GM12878 (cell line): ENCODE results near the gene ELANE. TPM values are rescaled to one million over a fixed set of nuclear protein-coding genes. Genes with fewer than 3 reads are reported as not detected.

Experiments used
- ATAC-seq: fragments of 200-7000 bp; cut with Tn5 transposase; 3 replicates; pipeline ENCODE4 v1.9.1; 2020; ENCODE audit warnings: mild to moderate bottlenecking, moderate library complexity
- BruUV-seq: library from RNA; stranded (reverse); fragments of 400-500 nt; replicated peaks from 2 replicates; lab custom pipeline; 2021; lab: Mats Ljungman, UMichigan
- CTCF ChIA-PET: fragments of 300-600 bp; sonication (Branson Sonifier 250); formaldehyde crosslinking; extraction: SDS; loops from one replicate; lab custom pipeline; 2021; ENCODE audit warnings: inconsistent platforms; lab: Yijun Ruan, JAX
- POLR2A ChIA-PET: fragments of 350-600 bp; formaldehyde crosslinking; extraction: SDS; loops from one replicate; lab custom pipeline; 2021; ENCODE audit warnings: inconsistent platforms; lab: Charles Lee
- RAD21 ChIA-PET: fragments of 300-600 bp; sonication (Branson Sonifier 250); formaldehyde crosslinking; loops from one replicate; lab custom pipeline; 2023; ENCODE audit warnings: antibody characterized with exemption; ENCODE audit not compliant: unreplicated experiment; lab: Charles Lee
- SMC1A ChIA-PET: fragments of 300-600 bp; sonication (Branson Sonifier 250); formaldehyde crosslinking; loops from one replicate; lab custom pipeline; 2023; ENCODE audit not compliant: unreplicated experiment, uncharacterized antibody; lab: Charles Lee
- DNase-seq: peaks from one replicate; pipeline ENCODE4 v3.0.0-alpha.2; 2011; ENCODE audit warnings: low read depth, low spot score
- FAIRE-seq: peaks from 3 replicates; lab custom pipeline; 2011; peaks lifted over from hg19 to GRCh38; lab: Jason Lieb, UNC
- H2AFZ ChIP-seq: 2 replicates; pipeline ENCODE4 v1.6.0; 2011; ENCODE audit warnings: low read depth, low read length, control low read depth; ENCODE audit not compliant: control insufficient read depth
- H3K27ac ChIP-seq: 2 replicates; pipeline ENCODE4 v1.5.1; 2011; ENCODE audit warnings: control low read depth; ENCODE audit not compliant: control insufficient read depth, insufficient read depth
- H3K27me3 ChIP-seq, 2 experiments: replicated peaks in 1 of 2; 2 replicates each; pipeline versions ENCODE4 v1.6.0 to v1.6.1; 2011; ENCODE audit warnings: low read length in 1 of 2; ENCODE audit not compliant: control insufficient read depth in 2 of 2, insufficient read depth in 2 of 2
- H3K36me3 ChIP-seq, 2 experiments: 2 replicates each; pipeline ENCODE4 v1.5.1; 2011; ENCODE audit warnings: low read length in 1 of 2; ENCODE audit not compliant: control insufficient read depth in 2 of 2, insufficient read depth in 2 of 2
- H3K4me1 ChIP-seq: 2 replicates; pipeline ENCODE4 v1.6.1; 2011; ENCODE audit warnings: mild to moderate bottlenecking, low read length, moderate library complexity, mixed read lengths; ENCODE audit not compliant: control insufficient read depth, insufficient read depth
- H3K4me2 ChIP-seq: 2 replicates; pipeline ENCODE4 v1.6.0; 2011; ENCODE audit warnings: control low read depth; ENCODE audit not compliant: control insufficient read depth, insufficient read depth
- H3K4me3 ChIP-seq: fragments of 200-600 bp; sonication (generic); 2 replicates; pipeline ENCODE4 v1.5.1; 2016
- H3K79me2 ChIP-seq: 2 replicates; pipeline ENCODE4 v1.6.0; 2011; ENCODE audit warnings: low read length; ENCODE audit not compliant: control insufficient read depth, insufficient read depth
- H3K9ac ChIP-seq: 2 replicates; pipeline ENCODE4 v1.8.0; 2011; ENCODE audit warnings: low read length, control low read depth, mixed read lengths; ENCODE audit not compliant: control insufficient read depth, insufficient read depth
- H3K9me3 ChIP-seq: replicated peaks from 3 replicates; pipeline ENCODE4 v1.5.1; 2011; ENCODE audit warnings: mild to moderate bottlenecking, low read length; ENCODE audit not compliant: control insufficient read depth, insufficient read depth
- H4K20me1 ChIP-seq: 2 replicates; pipeline ENCODE4 v1.6.0; 2011; ENCODE audit not compliant: control insufficient read depth, insufficient read depth
- BHLHE40 ChIP-seq, 2 experiments: fragments of 450-650 bp in 1 of 2; IDR thresholded peaks; 2 replicates each; pipeline ENCODE4 v1.6.1; 2011 to 2017; ENCODE audit warnings: low read depth in 2 of 2, borderline replicate concordance in 1 of 2, improper control_type of control experiment in 1 of 2, low read length in 1 of 2, mild to moderate bottlenecking in 1 of 2
- EED ChIP-seq: sonication (generic); IDR thresholded peaks from 2 replicates; pipeline ENCODE4 v1.6.1; 2016; ENCODE audit warnings: antibody characterized with exemption, low read depth
- EP300 ChIP-seq, 2 experiments: fragments of 150-350 bp in 1 of 2; IDR thresholded peaks; 2 replicates each; pipeline ENCODE4 v1.6.1; 2011 to 2012; ENCODE audit warnings: low read depth in 2 of 2, low read length in 2 of 2, borderline replicate concordance in 1 of 2, improper control_type of control experiment in 1 of 2, inconsistent platforms in 1 of 2; ENCODE audit not compliant: control insufficient read depth in 1 of 2
- FOXM1 ChIP-seq: IDR thresholded peaks from 2 replicates; pipeline ENCODE4 v1.6.1; 2012; ENCODE audit warnings: low read depth, mild to moderate bottlenecking, inconsistent platforms, low read length, moderate library complexity
- HDAC6 ChIP-seq: fragments of 200-600 bp; sonication (generic); IDR thresholded peaks from one replicate; pipeline ENCODE4 v1.8.0; 2017; ENCODE audit warnings: antibody characterized with exemption; ENCODE audit not compliant: unreplicated experiment
- IRF4 ChIP-seq: IDR thresholded peaks from 2 replicates; pipeline ENCODE4 v1.6.1; 2011; ENCODE audit warnings: low read depth, low read length
- KLF5 ChIP-seq: fragments of 450-650 bp; IDR thresholded peaks from 2 replicates; pipeline ENCODE4 v1.6.1; 2014; ENCODE audit warnings: mild to moderate bottlenecking; ENCODE audit not compliant: partially characterized antibody
- MTA2 ChIP-seq: fragments of 450-650 bp; IDR thresholded peaks from 2 replicates; pipeline ENCODE4 v1.6.1; 2016; ENCODE audit warnings: low read depth, mild to moderate bottlenecking, moderate library complexity
- MTA3 ChIP-seq: IDR thresholded peaks from 2 replicates; pipeline ENCODE4 v1.6.1; 2012; ENCODE audit warnings: low read length, inconsistent platforms, borderline replicate concordance
- SMC3 ChIP-seq: IDR thresholded peaks from 2 replicates; pipeline ENCODE4 v1.6.1; 2011; ENCODE audit warnings: low read length, improper control_type of control experiment, borderline replicate concordance
- STAT3 ChIP-seq: IDR thresholded peaks from 2 replicates; pipeline ENCODE4 v1.6.1; 2011; ENCODE audit warnings: low read depth, low read length, improper control_type of control experiment
- SUZ12 ChIP-seq: fragments of 200-600 bp; sonication (generic); IDR thresholded peaks from one replicate; pipeline ENCODE4 v1.6.1; 2018; ENCODE audit warnings: antibody characterized with exemption, mild to moderate bottlenecking; ENCODE audit not compliant: unreplicated experiment
- YY1 ChIP-seq: IDR thresholded peaks from 2 replicates; pipeline ENCODE4 v1.6.1; 2011; ENCODE audit warnings: low read depth, mild to moderate bottlenecking, low read length
- ZNF622 ChIP-seq: fragments of 450-650 bp; IDR thresholded peaks from 2 replicates; pipeline ENCODE4 v1.6.1; 2017; ENCODE audit warnings: mild to moderate bottlenecking, inconsistent platforms
- ZSCAN29 ChIP-seq: fragments of 450-650 bp; IDR thresholded peaks from 2 replicates; pipeline ENCODE4 v1.6.1; 2017; ENCODE audit warnings: mild to moderate bottlenecking, moderate library complexity
- WGBS: methylation state at CpG from one replicate; pipeline ENCODE4 v1.1.6; 2016; ENCODE audit warnings: low lambda C conversion rate; ENCODE audit not compliant: insufficient replicate concordance, insufficient coverage; ENCODE audit errors: missing lambda C conversion rate; 5-methylcytosine and 5-hydroxymethylcytosine counted together
- in situ Hi-C: fragments of 300-500 bp; cut with MboI; formaldehyde crosslinking; loops from 9 replicates; pipeline ENCODE4 v1.14.3; 2018; ENCODE audit warnings: mixed read lengths
- intact Hi-C: fragments of 100-400 bp; cut with micrococcal nuclease; formaldehyde crosslinking; loops from one replicate; pipeline ENCODE4 v1.14.2; 2022; ENCODE audit not compliant: unreplicated experiment
- polyA plus RNA-seq, 11 experiments: library from polyadenylated mRNA; depleted of rRNA in 4 of 11; unstranded in 6 of 11; stranded (reverse) in 5 of 11; fragments of >200 nt; fragmentation: Nextera tagmentation in 4 of 11; fragmentation: Illumina TruSeq in 1 of 11; extraction: Ambion mirVana in 4 of 11; extraction: Trizol in 1 of 11; gene quantifications; 1 replicate in 1 of 11; 2 replicates in 10 of 11; pipeline versions ENCODE4 v1.2.1 to v1.2.3, GENCODE V29; 2011 to 2016; ENCODE audit warnings: inconsistent platforms in 2 of 11, missing spikeins in 2 of 11, low read depth in 1 of 11
- total RNA-seq, 4 experiments: library from RNA; depleted of rRNA in 3 of 4; stranded (reverse); fragments of >200 nt in 3 of 4; fragmentation: Illumina TruSeq in 1 of 4; extraction: Trizol in 1 of 4; gene quantifications; 2 replicates each; pipeline versions ENCODE4 v1.2.1 to v1.2.3, GENCODE V29; 2013 to 2021
- TF ChIP-seq, protein P1 (sequence below): fragments of 450-650 bp; IDR thresholded peaks from 2 replicates; pipeline ENCODE4 v1.6.1; 2017; ENCODE audit warnings: mild to moderate bottlenecking, moderate library complexity

ELANE gene
- total and polyA plus RNA-seq, 10 of the 15 experiments (the other 5 are each of a cell fraction or from before 2014, with no cell fraction given) = not detected

DNA sequence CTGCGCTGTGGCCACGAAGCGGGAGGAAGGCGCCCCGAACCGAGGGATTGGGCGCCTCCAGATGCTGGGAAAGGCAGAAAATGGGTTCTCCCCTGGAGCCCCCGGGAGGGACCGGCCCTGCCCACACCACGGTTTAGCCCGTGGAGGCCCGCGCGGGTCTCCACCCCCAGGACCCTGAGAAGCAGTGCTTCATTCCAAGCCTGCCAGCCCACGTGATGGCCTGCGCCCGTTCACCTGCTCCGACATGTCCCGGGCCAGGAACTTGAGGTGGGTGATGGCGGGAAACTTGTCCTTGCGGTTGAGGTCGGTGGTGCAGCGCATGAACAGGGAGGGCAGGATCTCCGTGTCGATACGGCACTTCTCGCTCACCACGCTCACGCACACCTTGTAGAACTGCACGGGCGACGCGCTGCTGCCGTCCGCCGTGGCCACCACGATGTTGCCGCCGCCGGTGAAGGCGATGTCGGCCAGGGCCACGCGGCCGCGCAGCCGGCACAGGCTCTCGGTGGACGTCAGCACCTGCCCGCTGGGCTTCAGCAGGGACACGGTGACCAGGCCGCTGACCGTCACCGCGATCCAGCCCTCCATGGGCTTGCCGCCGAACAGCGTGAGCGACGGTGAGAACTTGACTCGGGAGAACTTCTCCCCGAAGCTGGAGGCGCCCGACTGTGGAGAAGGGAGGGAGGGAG, 33.6 kb downstream of the ELANE start:
- Histone ChIP-seq H3K27ac (no peak overlapping the region), H3K27me3 (no peaks in the 10 kb centered on the region), H3K36me3 (peaks cover 0 to 3% of the 10 kb centered on the region in 2 experiments; a peak in 3 of 4 replicates), H3K79me2 (no peaks in the 10 kb centered on the region), H2AFZ (no peak overlapping the region), H4K20me1 (no peaks in the 10 kb centered on the region), H3K9ac (no peak overlapping the region), H3K9me3 (no peaks in the 10 kb centered on the region; the same call in 2 of the 3 replicates), H3K4me2 (no peak overlapping the region), H3K4me1 (no peaks in the 10 kb centered on the region), H3K4me3 (no peak overlapping the region)
- intact Hi-C loops = no loop called here
- TF ChIP-seq BHLHE40 (IDR thresholded peaks at IDR 0.05; ENCODE audit: borderline replicate concordance in 1 of 2, low read depth in 2 of 2, low read length in 1 of 2) = no peak
- TF ChIP-seq IRF4 = no peak
- TF ChIP-seq SUZ12 = no peak
- TF ChIP-seq HDAC6 = no peak
- no peak for TF ChIP-seq SMC3
- no peak for TF ChIP-seq FOXM1
- no peak for TF ChIP-seq YY1
- TF ChIP-seq ZNF622 = no peak
- TF ChIP-seq KLF5 = no peak
- no peak for TF ChIP-seq MTA2
- TF ChIP-seq, protein P1, sequence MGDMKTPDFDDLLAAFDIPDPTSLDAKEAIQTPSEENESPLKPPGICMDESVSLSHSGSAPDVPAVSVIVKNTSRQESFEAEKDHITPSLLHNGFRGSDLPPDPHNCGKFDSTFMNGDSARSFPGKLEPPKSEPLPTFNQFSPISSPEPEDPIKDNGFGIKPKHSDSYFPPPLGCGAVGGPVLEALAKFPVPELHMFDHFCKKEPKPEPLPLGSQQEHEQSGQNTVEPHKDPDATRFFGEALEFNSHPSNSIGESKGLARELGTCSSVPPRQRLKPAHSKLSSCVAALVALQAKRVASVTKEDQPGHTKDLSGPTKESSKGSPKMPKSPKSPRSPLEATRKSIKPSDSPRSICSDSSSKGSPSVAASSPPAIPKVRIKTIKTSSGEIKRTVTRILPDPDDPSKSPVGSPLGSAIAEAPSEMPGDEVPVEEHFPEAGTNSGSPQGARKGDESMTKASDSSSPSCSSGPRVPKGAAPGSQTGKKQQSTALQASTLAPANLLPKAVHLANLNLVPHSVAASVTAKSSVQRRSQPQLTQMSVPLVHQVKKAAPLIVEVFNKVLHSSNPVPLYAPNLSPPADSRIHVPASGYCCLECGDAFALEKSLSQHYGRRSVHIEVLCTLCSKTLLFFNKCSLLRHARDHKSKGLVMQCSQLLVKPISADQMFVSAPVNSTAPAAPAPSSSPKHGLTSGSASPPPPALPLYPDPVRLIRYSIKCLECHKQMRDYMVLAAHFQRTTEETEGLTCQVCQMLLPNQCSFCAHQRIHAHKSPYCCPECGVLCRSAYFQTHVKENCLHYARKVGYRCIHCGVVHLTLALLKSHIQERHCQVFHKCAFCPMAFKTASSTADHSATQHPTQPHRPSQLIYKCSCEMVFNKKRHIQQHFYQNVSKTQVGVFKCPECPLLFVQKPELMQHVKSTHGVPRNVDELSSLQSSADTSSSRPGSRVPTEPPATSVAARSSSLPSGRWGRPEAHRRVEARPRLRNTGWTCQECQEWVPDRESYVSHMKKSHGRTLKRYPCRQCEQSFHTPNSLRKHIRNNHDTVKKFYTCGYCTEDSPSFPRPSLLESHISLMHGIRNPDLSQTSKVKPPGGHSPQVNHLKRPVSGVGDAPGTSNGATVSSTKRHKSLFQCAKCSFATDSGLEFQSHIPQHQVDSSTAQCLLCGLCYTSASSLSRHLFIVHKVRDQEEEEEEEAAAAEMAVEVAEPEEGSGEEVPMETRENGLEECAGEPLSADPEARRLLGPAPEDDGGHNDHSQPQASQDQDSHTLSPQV = no peak
- no peak for TF ChIP-seq EP300 (IDR thresholded peaks at IDR 0.05; ENCODE audit: borderline replicate concordance in 1 of 2, control insufficient read depth in 1 of 2, low read depth in 2 of 2, low read length in 2 of 2)
- no peak for TF ChIP-seq ZSCAN29
- no peak for TF ChIP-seq STAT3
- TF ChIP-seq EED = no peak
- no peak for TF ChIP-seq MTA3
- no peak for FAIRE-seq
- 97% methylated on average over 63 of the region's 64 CpGs for WGBS
- no TSS peak for BruUV-seq
- ATAC-seq = no peak
- no peak for DNase-seq
- POLR2A ChIA-PET = no interaction called here
- SMC1A ChIA-PET = no interaction called here
- in situ Hi-C loops = no loop called here
- RAD21 ChIA-PET = no interaction called here
- CTCF ChIA-PET = no interaction called here
